ENCODE results near the gene C2CD4D. TPM values are rescaled to one million over a fixed set of nuclear protein-coding genes. Genes with fewer than 3 reads are reported as not detected.

The C2CD4D gene
- total RNA-seq, 1 experiment from 2014 or later: 0.79 TPM

DNA sequence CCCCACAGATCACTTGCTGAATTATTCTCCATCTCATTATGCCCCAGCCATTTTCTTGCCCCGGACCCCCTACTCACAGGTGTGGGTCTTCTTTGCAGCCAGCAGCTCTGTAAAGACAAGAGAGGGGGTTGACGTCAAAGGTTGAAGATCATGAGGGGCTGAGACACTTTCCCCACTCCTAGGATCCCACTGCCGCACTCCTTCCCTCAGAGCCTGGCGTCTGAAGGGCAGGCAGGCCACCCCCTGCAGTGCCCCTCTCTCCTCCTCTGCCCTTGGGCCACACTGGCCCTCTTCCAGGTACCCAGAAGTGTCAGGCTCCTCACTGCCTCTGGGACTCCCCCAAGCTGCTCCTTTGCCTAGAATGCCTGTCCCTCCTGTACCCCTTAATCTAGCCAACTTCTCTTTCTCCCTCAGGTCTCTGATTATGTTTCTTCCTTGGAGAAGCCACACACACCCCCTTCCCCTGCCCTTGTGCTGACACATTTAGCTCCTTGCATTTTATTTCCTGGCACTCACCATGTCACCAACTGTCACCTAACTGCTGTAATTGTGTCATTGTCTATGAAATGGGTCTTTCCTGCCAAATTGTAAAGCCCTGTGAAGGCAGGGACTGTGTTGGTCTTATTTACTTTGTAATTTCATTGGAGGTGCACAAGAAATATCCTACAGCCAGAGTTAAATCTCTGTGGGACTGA lies 10.1 kb downstream of the C2CD4D start:
- Histone ChIP-seq H3K23me2 (ENCODE audit: insufficient read length, low read depth, low read length, poor library complexity, severe bottlenecking) (no peaks in the 10 kb centered on the region), H3K27me3 (ENCODE audit: insufficient read depth, low read length) (no peaks in the 10 kb centered on the region), H3K27ac (ENCODE audit: insufficient read length, low read depth, low read length) (no peak overlapping the region), H3K4me1 (ENCODE audit: insufficient read depth, low read length) (peaks cover 16% of the 10 kb centered on the region; the same call in 1 of the 2 replicates), H3K79me1 (ENCODE audit: insufficient read depth, low read depth, low read length, poor library complexity, severe bottlenecking) (no peaks in the 10 kb centered on the region), H3K4me2 (ENCODE audit: insufficient read depth, insufficient read length, low read length) (peak overlapping the region; percentile 11), H3K9ac (ENCODE audit: extremely low read depth, insufficient read length, low read length) (no peak overlapping the region), H2BK15ac (ENCODE audit: low read depth, low read length) (no peak overlapping the region), H3K9me3 (ENCODE audit: control insufficient read depth, low read depth, low read length) (no peaks in the 10 kb centered on the region), H2AFZ (ENCODE audit: low read length) (no peak overlapping the region), H4K5ac (ENCODE audit: insufficient read length, low read depth, low read length) (no peak overlapping the region), H3K18ac (ENCODE audit: insufficient read length, low read depth, low read length) (no peak overlapping the region), H3K23ac (ENCODE audit: insufficient read length, low read depth, low read length) (no peak overlapping the region), H4K8ac (replicated peaks; ENCODE audit: insufficient read length, low read depth, low read length) (no peak overlapping the region), H3K4ac (ENCODE audit: low read depth, low read length) (no peak overlapping the region), H2BK20ac (ENCODE audit: low read depth, low read length, poor library complexity, severe bottlenecking) (no peak overlapping the region), H4K91ac (ENCODE audit: insufficient read length, low read depth, low read length) (no peak overlapping the region), H3K56ac (ENCODE audit: insufficient read length, low read depth, low read length) (no peak overlapping the region), H3T11ph (ENCODE audit: low read length) (no peak overlapping the region), H2BK12ac (ENCODE audit: insufficient read length, low read depth, low read length) (no peak overlapping the region), H3K14ac (ENCODE audit: insufficient read depth, low read length) (no peak overlapping the region), H2BK120ac (ENCODE audit: low read depth, low read length, poor library complexity, severe bottlenecking) (no peak overlapping the region), H4K20me1 (ENCODE audit: control insufficient read depth, insufficient read depth, insufficient read length) (no peaks in the 10 kb centered on the region), H2BK5ac (ENCODE audit: insufficient read length, low read length) (no peak overlapping the region), H3K79me2 (ENCODE audit: insufficient read depth, low read length) (no peaks in the 10 kb centered on the region), H2AK5ac (ENCODE audit: insufficient read length, low read length) (no peak overlapping the region)
- peak overlapping the region in 2 of 3 experiments; percentile 44 to 98; a peak in 5 of 7 replicates for H3K27ac Mint-ChIP-seq
- H3K4me1 Mint-ChIP-seq: peaks cover 37 to 46% of the 10 kb centered on the region in 2 experiments
- TF ChIP-seq CTCF (conservative IDR thresholded peaks at IDR 0.05): no peak
- H3K27me3 Mint-ChIP-seq (ENCODE audit: low read depth): peaks cover 5% of the 10 kb centered on the region
- no CpG with 5 or more reads among the region's 4 CpGs for WGBS (ENCODE audit: extremely low coverage, insufficient read length, low lambda C conversion rate)
- no peak for DNase-seq
- H3K9me3 Mint-ChIP-seq: no peaks in the 10 kb centered on the region
- H3K36me3 Mint-ChIP-seq (ENCODE audit: insufficient read depth in 1 of 3, low read depth in 3 of 3): no peaks in the 10 kb centered on the region
- peak overlapping the region; percentile 47 to 63 for H3K4me3 Mint-ChIP-seq

All from H9 (cell line).